HG03045 (cell line): ENCODE results near the gene COL9A2.

Experiments
- ATAC-seq: cut with Tn5 transposase; IDR thresholded peaks from one replicate; pipeline ENCODE4 v1.9.1; 2021; ENCODE audit warnings: mild to moderate bottlenecking, moderate library complexity; ENCODE audit not compliant: unreplicated experiment

Gene COL9A2

GRCh38 chr1:40318970-40319621 lies 2.0 kb upstream of the COL9A2 start:
- no peak for ATAC-seq

- ATAC-seq = no peak
Observed at GRCh38 chr1:40318476-40318875, 1.4 kb upstream of the COL9A2 start.

GRCh38 chr1:40317394-40318074 lies 448 bp upstream of the COL9A2 start:
- no peak for ATAC-seq

GRCh38 chr1:40315795-40316594 lies 1.1 kb downstream of the COL9A2 start:
- ATAC-seq = no peak

GRCh38 chr1:40315239-40315794 lies 1.8 kb downstream of the COL9A2 start:
- peak; percentile 45 for ATAC-seq

- no peak for ATAC-seq
Observed at GRCh38 chr1:40314721-40315238, 2.3 kb downstream of the COL9A2 start.

- no peak for ATAC-seq
Observed at GRCh38 chr1:40313958-40314720, 2.9 kb downstream of the COL9A2 start.

GRCh38 chr1:40313329-40313957 lies 3.6 kb downstream of the COL9A2 start:
- ATAC-seq = no peak

DNA sequence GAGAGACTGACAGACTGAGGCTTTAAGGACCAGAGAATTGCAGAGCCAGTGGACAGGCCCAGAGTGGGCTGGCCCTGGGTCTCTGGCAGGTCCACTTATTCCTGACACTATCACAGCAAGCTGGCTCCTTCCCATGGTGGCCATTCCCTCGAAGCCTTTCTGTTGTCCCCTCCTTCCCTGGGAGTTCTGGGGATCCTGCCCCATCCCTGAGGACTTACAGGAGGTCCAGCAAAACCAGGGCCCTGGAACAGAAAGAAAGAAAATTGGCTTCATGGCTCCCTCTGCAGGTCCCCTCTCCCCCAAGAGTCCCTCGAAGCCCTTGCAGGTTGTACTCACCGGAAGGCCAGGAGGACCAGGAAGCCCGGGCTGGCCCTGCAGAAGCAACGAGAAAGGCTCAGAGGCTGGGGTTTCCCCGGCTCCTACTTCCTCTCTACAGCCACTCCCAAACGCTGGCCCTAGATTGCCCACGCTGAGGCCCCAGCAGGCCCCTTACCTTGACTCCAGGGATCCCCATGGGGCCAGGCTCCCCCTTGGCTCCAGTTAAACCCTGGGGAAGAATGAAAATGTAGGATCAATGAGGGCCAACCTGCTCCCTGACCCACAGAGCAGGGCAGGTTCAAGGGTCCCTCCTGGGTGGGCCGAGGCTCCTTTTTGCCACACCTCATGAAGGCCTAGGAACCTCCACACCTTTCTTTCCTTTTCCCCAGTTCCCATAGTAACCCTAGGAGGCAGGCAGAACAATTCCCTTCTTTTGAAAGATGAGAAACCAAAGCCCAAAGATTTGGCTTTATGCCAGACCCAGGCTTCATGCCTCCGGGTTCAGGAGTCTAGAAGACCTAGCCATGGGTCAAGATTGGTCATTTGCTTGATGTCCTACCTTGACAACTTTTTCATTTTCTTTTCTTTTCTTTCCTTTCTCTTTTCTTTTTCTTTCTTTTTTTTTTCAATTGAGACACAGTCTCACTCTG lies 4.6 kb downstream of the COL9A2 start:
- ATAC-seq = peak; percentile 50

- ATAC-seq = no peak
Observed at GRCh38 chr1:40311692-40312091, 5.4 kb downstream of the COL9A2 start.

DNA sequence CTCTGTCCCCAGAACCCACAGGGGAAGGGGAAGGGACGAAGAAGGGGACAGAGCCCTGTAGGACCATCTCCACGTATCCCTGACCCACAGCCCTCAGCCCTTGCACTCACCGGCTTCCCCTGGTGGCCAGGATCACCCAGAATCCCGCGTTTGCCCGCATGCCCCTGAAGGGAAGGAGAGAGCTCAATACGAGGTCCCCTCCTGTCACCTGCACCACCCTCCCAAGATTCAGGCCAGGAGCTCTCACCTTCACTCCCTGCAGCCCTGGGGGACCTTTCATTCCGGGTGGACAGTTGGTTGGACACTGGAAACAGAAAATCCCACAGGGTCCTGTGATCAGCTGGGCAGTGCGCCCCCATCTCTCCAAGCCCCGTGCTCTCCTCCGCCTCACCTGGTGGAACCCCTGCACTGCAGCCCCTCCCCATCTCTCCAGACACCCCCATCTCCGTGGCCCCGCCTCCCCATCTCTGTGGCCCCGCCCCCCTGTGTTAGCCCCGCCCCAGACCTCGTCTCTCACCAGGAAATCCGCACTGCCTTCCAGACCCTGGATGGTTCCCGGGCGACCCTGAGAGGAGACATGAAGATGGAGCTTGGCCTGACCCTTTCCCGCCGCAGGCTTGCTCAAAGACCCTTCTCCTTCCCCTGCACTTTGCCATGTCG lies 6.0 kb downstream of the COL9A2 start:
- ATAC-seq = no peak

DNA sequence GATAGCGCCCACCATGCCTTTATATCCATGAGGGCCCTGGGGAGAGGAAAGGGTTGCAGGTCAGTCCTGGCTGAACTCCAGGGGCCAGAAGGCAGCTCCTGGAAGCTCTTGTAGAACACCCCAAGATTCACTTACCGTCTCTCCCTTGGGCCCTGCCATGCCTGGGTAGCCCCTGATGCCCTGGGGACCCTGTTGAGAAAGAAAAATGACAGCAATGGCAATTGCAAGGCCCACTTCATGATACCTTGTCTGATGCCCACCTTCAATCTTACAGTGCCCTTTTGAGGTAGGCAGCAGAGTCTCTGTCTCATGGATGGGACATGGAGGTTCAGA lies 7.0 kb downstream of the COL9A2 start:
- ATAC-seq = no peak

DNA sequence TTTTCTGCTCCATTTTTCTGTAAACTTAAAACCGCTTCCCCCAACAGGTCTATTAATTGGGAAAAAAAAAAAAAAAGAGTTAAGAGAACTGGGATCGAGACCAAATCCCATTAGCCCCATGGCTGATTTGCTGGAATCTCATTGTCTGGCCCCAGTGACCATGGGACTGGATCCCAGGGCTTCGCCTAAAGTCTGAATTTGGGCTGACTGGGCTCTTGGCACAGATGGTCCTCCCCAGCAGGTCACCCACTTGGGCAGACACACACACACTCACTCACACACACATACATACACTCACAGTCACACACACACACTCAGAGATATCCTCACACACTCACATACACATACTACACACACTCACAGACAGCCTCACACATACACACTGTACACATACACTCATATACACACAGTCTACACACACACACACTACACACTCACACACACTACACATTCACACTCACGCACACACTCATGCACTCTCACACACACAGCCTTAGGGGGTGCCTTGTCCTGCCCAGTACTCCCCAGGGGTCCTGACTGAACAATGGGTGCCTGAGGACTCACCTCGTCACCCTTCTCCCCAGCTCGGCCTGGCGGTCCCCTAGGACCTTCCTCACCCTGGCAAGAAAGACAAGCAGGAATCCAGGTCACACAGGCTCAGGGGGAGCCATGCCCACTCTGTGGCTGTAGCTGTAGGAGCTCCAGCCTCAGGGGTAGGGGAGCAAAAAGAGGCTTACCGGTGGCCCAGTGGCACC lies 7.5 kb downstream of the COL9A2 start:
- no peak for ATAC-seq

DNA sequence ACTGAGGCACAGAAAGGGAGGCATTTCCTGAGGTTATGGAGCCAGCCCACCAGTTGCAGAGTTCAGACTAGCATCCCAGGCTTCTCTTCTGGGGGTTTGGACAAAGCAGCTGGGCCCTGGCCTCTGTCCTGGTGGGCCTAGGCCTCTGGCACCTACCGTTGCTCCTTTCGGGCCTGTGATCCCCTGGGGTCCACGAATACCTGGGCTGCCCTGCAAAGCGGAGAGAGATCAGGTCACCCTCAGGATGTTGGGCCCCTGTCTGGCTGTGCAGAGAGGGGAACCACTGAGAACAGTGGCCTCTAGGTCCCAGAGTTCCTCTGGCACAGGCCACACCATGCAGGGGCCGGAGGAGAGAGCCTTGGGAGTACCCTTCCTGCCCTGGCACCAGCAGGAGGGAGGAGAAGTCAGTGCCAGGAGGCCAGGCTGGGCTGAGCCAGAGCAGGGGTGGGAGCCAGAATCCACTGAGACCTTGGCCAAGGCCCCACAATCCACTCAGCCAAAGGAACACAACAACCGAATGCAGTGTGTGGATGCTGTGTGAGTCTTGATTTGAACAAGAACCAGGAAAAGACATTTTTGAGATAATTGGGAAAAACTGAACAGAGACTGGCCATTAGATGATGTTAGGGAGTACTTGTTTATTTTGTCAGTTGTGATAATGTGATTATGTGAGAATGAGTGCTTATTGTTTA lies 8.9 kb downstream of the COL9A2 start:
- ATAC-seq = no peak

DNA sequence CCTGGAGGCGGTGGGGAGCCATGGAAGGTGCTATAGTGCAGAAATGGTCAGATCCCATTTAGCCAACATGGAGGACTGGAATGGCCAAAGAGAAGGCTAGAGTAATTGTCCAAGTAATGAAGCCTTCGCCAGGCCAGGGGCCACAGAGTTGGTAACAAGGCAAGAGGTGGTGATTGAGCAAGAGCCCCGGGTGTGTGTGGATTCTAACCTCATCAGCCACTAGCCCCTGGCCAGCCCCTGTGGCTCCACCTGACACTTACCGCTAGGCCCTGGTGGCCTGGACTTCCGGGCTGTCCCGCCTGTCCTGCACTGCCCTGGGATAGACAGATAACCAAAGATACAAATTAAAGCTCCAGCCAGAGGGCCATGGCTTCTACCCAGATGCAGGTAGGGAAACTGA lies 9.9 kb downstream of the COL9A2 start:
- ATAC-seq = no peak

- no peak for ATAC-seq
Observed at GRCh38 chr1:40306296-40306695, 10.8 kb downstream of the COL9A2 start.

- no peak for ATAC-seq
Observed at GRCh38 chr1:40305871-40306270, 11.2 kb downstream of the COL9A2 start.
